ENCODE measurements around the gene NOTCH3.

DNA sequence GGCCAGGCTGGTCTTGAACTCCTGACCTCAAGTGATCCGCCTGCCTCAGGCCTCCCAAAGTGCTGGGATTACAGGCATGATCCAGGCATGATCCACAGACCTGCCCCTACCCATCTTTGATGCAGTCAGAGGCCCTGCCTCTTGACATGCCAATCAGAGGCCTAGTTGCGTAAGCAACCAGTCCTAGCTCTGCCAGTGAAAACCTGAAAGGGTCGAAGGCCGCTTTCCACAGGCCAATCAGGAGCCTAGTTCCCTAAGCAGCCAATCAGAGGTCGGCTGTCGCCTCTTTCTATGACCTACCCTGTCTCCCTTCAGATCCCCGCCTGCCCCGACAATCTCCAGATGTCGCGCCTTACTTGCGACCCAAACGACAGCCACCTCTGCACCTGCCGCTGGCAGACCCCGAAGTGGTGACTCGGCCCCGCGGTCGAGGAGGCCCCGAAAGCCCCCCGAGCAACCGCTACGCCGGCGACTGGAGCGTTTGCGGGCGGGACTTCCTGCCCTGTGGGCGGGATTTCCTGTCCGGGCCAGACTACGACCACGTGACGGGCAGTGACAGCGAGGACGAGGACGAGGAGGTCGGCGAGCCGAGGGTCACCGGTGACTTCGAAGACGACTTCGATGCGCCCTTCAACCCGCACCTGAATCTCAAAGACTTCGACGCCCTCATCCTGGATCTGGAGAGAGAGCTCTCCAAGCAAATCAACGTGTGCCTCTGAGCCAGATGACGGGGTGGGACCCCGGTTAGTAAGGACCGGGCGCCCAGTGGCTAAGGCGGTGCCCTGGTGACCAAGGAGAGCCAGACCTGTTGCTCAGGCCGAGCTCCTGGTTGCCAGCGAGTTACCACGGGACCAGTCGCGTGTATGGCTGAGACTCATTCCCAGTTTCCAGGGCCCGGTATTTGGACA lies 87.3 kb downstream of the NOTCH3 start:
- no peak for TF ChIP-seq CTCF (IDR thresholded peaks at IDR 0.05)
- TF ChIP-seq POLR2A (IDR thresholded peaks at IDR 0.05), result no peak
